SK-N-MC (cell line): ENCODE results near the gene PPM1N.

Experiments
- DNase-seq: peaks from one replicate; pipeline ENCODE4 v3.0.0-alpha.2; 2011; ENCODE audit warnings: low read depth, low spot score
- H3K27ac ChIP-seq: fragments of 200-600 bp; sonication (generic); 2 replicates; pipeline ENCODE4 v1.5.1; 2016; ENCODE audit warnings: mixed run types
- H3K36me3 ChIP-seq: fragments of 200-600 bp; sonication (generic); 2 replicates; pipeline ENCODE4 v1.6.1; 2017; ENCODE audit warnings: antibody characterized with exemption, low read length, mixed read lengths; ENCODE audit not compliant: insufficient read depth
- H3K4me3 ChIP-seq: fragments of 200-600 bp; sonication (generic); 2 replicates; pipeline ENCODE4 v1.5.1; 2016
- H3K9ac ChIP-seq: fragments of 200-600 bp; sonication (generic); 2 replicates; pipeline ENCODE4 v1.8.0; 2017; ENCODE audit warnings: mixed run types, mixed read lengths; ENCODE audit not compliant: insufficient read length
- H3K9me3 ChIP-seq: fragments of 200-600 bp; sonication (generic); 2 replicates; pipeline ENCODE4 v1.6.1; 2017; ENCODE audit warnings: low read depth, mild to moderate bottlenecking, antibody characterized with exemption, low read length, moderate library complexity, mixed read lengths
- EZH2 ChIP-seq: fragments of 200-600 bp; sonication (generic); IDR thresholded peaks from one replicate; pipeline ENCODE4 v1.6.1; 2017; ENCODE audit warnings: antibody characterized with exemption
- FOXP2 ChIP-seq: optimal IDR thresholded peaks from 2 replicates; pipeline ENCODE3; 2011; ENCODE audit warnings: mild to moderate bottlenecking, moderate library complexity; ENCODE audit not compliant: insufficient read depth; ENCODE audit errors: extremely low read length, control extremely low read depth
- POLR2AphosphoS5 ChIP-seq: IDR thresholded peaks from 2 replicates; pipeline ENCODE4 v1.6.1; 2012; ENCODE audit warnings: mild to moderate bottlenecking, low read depth, low read length, borderline replicate concordance

PPM1N gene

GRCh38 chr19:45511074-45511473 is 12.8 kb downstream of the PPM1N start:
- Histone ChIP-seq H3K9ac (no peak overlapping the region), H3K36me3 (no peaks in the 10 kb centered on the region), H3K9me3 (no peaks in the 10 kb centered on the region), H3K27ac (no peak overlapping the region), H3K4me3 (no peak overlapping the region)
- no peak for DNase-seq
- TF ChIP-seq FOXP2 (no peak), POLR2AphosphoS5 (no peak), EZH2 (no peak)

DNA sequence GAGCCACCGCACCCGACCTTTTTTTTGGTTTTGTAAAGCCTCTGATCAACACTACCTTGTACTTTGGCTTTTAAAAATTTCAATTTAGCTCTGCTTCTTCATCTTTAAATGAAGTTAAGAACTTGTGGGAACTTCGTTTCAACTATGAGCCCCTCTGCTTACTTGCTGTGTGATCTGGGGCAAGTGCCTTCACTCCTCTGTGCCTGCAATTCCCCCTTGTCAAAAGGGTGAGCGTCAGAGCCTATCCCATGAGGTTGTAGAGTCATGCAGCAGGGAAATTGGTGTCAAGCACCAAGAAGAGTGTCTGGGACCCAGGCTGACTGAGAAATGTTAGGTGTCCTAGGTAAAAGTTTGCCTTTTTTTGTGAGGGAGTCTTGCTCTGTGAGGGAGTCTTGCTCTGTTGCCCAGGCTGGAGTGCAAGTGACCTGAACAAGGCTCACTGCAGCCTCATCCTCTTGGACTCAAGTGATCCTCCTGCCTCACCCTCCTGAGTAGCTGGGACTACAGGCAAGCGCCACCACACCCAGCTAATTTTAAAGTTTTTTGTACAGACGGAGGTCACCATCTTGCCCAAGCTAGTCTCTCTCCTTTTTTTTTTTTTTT is 14.7 kb downstream of the PPM1N start:
- DNase-seq = no peak
- no peak for TF ChIP-seq FOXP2
- Histone ChIP-seq H3K9ac (no peak overlapping the region), H3K4me3 (no peak overlapping the region), H3K9me3 (no peaks in the 10 kb centered on the region), H3K36me3 (no peaks in the 10 kb centered on the region), H3K27ac (no peak overlapping the region)

DNA sequence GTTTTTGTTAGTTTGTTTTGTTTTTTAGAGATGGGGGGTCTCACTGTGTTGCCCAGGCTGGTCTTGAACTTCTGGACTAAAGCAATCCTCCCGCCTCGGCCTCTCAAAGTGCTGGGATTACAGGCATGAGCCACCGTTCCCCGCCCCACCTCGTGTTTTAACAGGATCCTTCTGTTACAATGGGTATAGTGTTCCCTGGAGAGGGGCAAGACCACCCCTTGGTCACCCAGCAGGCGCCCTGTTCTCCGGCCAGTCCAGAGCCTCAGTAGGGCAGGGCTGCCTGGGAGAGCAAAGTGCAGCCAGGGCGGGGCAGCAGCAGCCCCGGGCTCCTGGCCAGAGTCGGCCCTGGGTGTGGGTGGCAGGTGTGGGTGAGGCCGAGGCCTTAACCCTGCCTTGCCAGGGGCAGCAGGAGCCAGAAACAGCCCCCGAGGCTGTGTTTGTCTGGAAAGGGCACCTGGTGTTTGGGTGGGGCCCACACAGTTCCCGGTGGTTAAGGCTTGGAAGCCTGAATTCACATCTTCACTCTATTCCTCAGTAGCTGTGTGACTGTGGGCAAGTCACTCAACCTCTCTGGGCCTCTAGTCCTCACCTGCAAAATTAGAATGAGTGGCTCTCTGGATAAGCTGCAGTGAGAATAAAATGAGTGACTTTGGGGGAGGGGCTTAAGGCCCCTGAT is 16.3 kb downstream of the PPM1N start:
- TF ChIP-seq POLR2AphosphoS5 = no peak
- TF ChIP-seq FOXP2 = no peak
- no peak for TF ChIP-seq EZH2
- Histone ChIP-seq H3K9ac (no peak overlapping the region), H3K36me3 (no peaks in the 10 kb centered on the region; the same call in 1 of the 2 replicates), H3K27ac (no peak overlapping the region), H3K4me3 (no peak overlapping the region), H3K9me3 (no peaks in the 10 kb centered on the region)
- DNase-seq = no peak

DNA sequence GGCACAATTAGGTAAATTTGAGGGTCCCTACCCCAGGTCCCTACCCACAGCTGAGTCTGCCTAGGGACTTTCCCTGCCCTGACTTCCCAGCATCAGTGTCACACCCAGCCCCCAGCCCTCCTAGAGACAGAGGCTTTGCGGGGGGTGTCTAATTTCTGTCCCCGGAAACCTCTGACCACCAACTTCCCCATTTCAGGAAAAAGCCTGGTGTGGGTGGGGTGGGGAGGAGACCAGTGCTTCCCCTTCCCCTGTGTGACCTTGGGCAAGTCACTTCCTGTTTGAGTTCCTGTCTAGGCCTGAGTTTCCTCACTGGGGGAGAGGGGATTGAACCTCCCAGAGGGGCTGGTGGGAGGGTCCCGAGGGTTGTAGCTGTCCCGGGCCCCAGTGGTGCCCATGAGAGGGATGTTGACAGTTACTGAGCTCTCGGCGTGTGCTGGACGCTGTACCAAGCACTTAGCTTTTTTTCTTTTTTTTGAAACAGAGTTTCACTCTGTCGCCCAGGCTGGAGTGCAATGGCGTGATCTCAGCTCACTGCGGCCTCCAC is 16.9 kb downstream of the PPM1N start:
- Histone ChIP-seq H3K9ac (no peak overlapping the region), H3K4me3 (no peak overlapping the region), H3K9me3 (no peaks in the 10 kb centered on the region), H3K27ac (no peak overlapping the region), H3K36me3 (no peaks in the 10 kb centered on the region; the same call in 1 of the 2 replicates)
- TF ChIP-seq POLR2AphosphoS5 = no peak
- no peak for TF ChIP-seq EZH2
- DNase-seq = no peak

GRCh38 chr19:45515807-45516401 is 17.7 kb downstream of the PPM1N start:
- Histone ChIP-seq H3K4me3 (no peak overlapping the region), H3K9me3 (no peaks in the 10 kb centered on the region), H3K36me3 (no peaks in the 10 kb centered on the region; the same call in 1 of the 2 replicates), H3K9ac (no peak overlapping the region), H3K27ac (no peak overlapping the region)
- DNase-seq = no peak
- TF ChIP-seq FOXP2 (no peak), EZH2 (no peak)

- DNase-seq = no peak
- Histone ChIP-seq H3K9ac (no peak overlapping the region), H3K9me3 (no peaks in the 10 kb centered on the region), H3K36me3 (no peaks in the 10 kb centered on the region; the same call in 1 of the 2 replicates), H3K4me3 (no peak overlapping the region), H3K27ac (no peak overlapping the region)
- TF ChIP-seq POLR2AphosphoS5 (no peak), EZH2 (no peak), FOXP2 (no peak)
Measured at GRCh38 chr19:45517238-45517637, 19.0 kb downstream of the PPM1N start.

DNA sequence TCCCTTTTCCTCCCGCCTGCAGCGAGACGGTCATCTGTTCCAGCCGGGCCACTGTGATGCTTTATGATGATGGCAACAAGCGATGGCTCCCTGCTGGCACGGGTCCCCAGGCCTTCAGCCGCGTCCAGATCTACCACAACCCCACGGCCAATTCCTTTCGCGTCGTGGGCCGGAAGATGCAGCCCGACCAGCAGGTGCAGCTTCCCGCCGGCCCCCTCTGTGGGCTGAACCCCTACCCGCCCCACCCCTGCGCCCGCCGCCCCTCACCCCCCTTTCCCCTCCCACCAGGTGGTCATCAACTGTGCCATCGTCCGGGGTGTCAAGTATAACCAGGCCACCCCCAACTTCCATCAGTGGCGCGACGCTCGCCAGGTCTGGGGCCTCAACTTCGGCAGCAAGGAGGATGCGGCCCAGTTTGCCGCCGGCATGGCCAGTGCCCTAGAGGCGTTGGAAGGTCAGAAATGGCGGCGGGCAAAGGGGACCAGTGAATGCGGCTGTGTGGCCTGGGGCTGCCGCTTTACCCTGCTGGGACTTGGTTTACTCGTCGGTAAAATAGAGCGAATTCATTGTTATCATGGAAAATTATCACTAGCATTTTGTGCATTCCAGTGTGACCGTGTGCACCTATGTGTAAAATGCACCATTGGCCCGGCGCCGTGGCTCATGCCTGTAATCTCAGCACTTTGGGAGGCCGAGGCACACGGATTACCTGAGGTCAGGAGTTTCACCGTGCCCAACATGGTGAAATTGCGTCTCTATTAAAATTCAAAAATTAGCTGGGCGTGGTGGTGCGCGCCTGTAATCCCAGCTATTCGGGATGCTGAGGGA is 19.6 kb downstream of the PPM1N start:
- Histone ChIP-seq H3K9ac (no peak overlapping the region), H3K9me3 (no peaks in the 10 kb centered on the region), H3K4me3 (no peak overlapping the region), H3K36me3 (no peaks in the 10 kb centered on the region; the same call in 1 of the 2 replicates), H3K27ac (no peak overlapping the region)
- TF ChIP-seq POLR2AphosphoS5 (no peak), EZH2 (no peak), FOXP2 (no peak)
- no peak for DNase-seq

- no peaks in the 10 kb centered on the region for H3K9me3 ChIP-seq
- no peak overlapping the region for H3K27ac ChIP-seq
- no peaks in the 10 kb centered on the region; the same call in 1 of the 2 replicates for H3K36me3 ChIP-seq
- H3K4me3 ChIP-seq = no peak overlapping the region
- no peak for TF ChIP-seq POLR2AphosphoS5
- no peak for TF ChIP-seq FOXP2
- no peak for TF ChIP-seq EZH2
- H3K9ac ChIP-seq = no peak overlapping the region
- no peak for DNase-seq
Measured at GRCh38 chr19:45518469-45518826, 20.2 kb downstream of the PPM1N start.
